LNCaP clone FGC (cell line): ENCODE data around the gene AREL1.

Experiments used
- DNase-seq: peaks from one replicate; pipeline ENCODE4 v3.0.0-alpha.2; 2011; ENCODE audit warnings: low read depth
- H3K4me3 ChIP-seq: 2 replicates; pipeline ENCODE4 v1.5.1; 2011; ENCODE audit warnings: mild to moderate bottlenecking, low read depth, low read length, control low read depth
- CTCF ChIP-seq: IDR thresholded peaks from 2 replicates; pipeline ENCODE4 v1.5.1; 2012; ENCODE audit warnings: mild to moderate bottlenecking; ENCODE audit not compliant: control insufficient read depth, insufficient read depth; ENCODE audit errors: extremely low read depth

The AREL1 gene

DNA sequence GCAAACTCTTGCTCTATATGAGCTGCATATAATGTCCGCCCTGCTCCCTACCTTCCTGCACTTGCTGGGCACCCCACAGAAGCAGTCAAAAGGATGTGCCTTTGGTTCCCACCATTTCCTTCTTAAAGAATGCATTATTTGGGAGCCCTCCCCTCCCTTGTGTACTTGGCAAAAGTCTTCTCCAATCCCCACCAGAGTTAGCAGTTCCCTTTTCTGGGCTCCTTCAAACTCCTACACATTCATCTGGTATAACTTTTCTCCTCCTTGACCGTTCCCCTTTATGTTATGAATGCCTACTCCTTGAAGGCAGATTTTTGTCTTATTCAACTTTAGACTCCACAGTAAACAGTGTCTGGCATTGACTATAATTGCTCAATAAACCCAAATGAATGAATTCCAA is 27.8 kb downstream of the AREL1 start:
- DNase-seq: no peak
- no peak overlapping the region for H3K4me3 ChIP-seq
- TF ChIP-seq CTCF: no peak

DNA sequence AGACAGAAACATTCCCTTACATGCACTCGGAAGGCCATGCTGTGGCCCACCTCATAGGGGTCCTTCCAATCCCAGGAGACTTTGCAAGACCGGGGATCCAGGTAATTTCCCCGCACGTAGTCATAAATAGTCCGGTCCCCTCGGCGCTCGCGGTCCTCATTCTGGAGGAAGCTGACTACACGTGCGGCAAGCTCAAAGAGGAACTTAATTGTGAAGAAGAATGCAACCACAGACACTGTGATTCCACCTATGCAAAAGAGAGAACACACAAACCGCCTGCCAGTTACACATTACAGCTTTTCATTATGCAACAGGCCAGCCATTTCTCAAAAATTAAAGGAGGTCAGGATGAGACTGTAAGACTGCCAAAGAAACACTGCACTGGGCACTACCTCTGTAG is 28.4 kb downstream of the AREL1 start:
- no peak for TF ChIP-seq CTCF
- no peak for DNase-seq
- H3K4me3 ChIP-seq: no peak overlapping the region

- no peak for DNase-seq
- H3K4me3 ChIP-seq: no peak overlapping the region
- no peak for TF ChIP-seq CTCF
These were observed 29.5 kb downstream of the AREL1 start for GRCh38 chr14:74683406-74683805.

DNA sequence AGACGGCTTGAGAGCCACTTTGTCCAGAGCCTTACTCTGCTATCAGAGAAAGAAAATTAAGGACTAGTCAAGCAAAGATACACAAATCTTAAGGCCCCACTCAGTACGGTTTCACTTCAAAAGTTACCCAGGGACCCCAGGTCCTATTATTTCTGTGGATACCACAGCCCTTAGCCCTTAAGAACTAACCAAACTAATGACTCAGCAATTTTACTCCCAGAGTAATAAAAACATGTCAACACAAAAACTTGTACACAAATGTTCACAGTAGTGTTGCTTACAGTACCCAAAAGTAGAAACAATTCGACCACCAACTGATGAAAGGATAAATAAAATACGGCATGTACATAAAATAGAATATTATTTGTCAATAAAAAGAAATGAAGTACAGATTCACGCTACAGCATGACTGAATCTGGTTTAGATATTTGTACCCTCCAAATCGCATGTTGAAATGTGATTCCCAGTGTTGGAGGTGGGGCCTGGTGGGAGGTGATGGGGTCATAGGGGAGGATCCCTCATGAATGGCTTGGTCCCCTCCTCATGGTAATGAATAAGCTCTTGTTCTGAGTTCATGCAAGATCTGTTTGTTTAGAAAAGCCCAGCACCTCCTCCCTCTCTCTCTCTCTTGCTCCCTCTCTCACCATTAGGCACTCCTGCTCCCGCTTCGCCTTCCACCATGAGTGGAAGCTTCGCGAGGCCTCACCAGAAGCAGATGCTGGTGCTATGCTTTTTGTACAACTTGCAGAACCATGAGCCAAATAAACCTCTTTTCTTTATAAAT is 30.5 kb downstream of the AREL1 start:
- TF ChIP-seq CTCF: no peak
- H3K4me3 ChIP-seq: no peak overlapping the region
- no peak for DNase-seq

GRCh38 chr14:74675219-74675618 is 37.7 kb downstream of the AREL1 start:
- no peak for TF ChIP-seq CTCF
- no peak for DNase-seq
- H3K4me3 ChIP-seq: no peak overlapping the region

- H3K4me3 ChIP-seq: no peak overlapping the region
- TF ChIP-seq CTCF: no peak
- DNase-seq: no peak
These were observed 39.1 kb downstream of the AREL1 start for GRCh38 chr14:74673768-74674167.

DNA sequence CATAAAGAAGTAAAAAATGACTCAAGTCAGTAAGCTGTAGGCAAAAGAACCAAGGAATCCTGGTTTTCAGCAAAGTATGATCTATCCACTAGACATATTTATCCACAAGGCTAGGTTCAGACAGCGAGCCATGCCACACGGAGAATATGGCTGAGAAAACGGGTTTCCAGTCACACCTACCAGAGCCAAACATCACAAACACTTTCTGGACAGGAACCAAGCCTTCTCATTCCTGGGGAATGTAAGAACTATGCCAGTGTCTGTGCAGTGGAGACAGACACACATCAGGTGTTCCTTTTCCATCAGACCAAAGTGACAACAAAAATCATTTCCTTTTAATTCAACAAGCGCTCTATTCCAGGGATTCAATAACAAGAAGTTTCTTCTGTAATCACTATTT is 41.1 kb downstream of the AREL1 start:
- TF ChIP-seq CTCF: no peak
- peak; percentile 21 for DNase-seq
- H3K4me3 ChIP-seq: no peak overlapping the region
